Measurements from ENCODE around the gene VMAC. TPM values are rescaled to one million over a fixed set of nuclear protein-coding genes. Genes with fewer than 3 reads are reported as not detected.

The VMAC gene
- total RNA-seq, 2 experiments from 2014 or later = 23.4 to 25.3 TPM

DNA sequence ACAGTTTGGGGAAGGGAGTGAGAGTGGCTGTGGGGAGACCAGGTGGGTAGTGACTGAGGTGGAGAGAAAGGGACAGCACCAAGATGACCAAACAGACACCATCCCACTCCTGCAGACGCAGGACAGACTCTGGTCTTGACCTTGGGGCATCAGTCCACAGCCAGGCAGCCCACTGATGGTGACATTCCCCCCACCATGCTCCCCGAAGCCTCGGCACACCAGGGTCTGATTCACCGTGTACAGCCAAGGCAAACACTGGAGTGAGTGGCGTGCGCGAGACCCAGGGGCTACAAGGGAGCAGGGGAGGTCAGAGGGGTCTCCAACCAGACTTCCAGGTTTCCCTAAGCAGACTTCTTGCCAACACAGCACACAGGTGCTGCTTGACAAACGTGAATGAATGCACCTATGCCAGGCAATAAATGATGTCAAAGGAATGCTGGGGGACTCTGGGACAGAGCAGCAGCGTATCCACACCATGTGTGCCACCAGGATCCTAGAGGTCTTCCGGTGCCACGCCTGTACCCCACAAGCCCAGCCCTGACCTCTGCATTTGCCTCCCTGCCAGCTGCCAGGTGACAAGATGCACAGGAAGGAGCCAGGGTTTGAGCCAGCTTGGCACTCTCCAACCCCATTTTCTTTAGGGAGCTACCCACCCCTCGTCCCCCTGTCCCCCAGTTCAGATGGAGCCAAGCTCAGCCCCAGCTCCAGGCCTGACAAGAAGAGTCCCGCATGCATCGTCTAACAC is 54.8 kb downstream of the VMAC start:
- intact Hi-C loops (cut with DNase I, micrococcal nuclease) = loop anchor here in 1 of 2 experiments (5.0 kb wide), 1 partner anchor 52 kb away; no protein-coding TSS in a partner anchor
- H3K4me1 ChIP-seq (ENCODE audit: insufficient read depth, low read length) = peaks cover 88% of the 10 kb centered on the region
- no peaks in the 10 kb centered on the region for H3K27me3 Mint-ChIP-seq
- CTCF ChIA-PET = interaction anchor here (1.1 to 1.5 kb wide), 2 partner anchors 9 to 155 kb away, joined by 3 to 4 read pairs; no protein-coding TSS in a partner anchor
- ATAC-seq (ENCODE audit: poor library complexity) (no peak), DNase-seq (no peak)
- H3K9me3 ChIP-seq (ENCODE audit: control insufficient read depth in 1 of 2, insufficient read depth in 1 of 2, low read length in 2 of 2) = no peaks in the 10 kb centered on the region
- H3K36me3 ChIP-seq (ENCODE audit: insufficient read depth, low read length) = peaks cover 17% of the 10 kb centered on the region
- peak overlapping the region; percentile 10 to 91 for H3K27ac ChIP-seq (ENCODE audit: low read depth in 1 of 2, low read length in 2 of 2)
- H3K36me3 Mint-ChIP-seq (ENCODE audit: low read depth) = peaks cover 31% of the 10 kb centered on the region
- H3K4me3 Mint-ChIP-seq = no peak overlapping the region
- H3K4me1 Mint-ChIP-seq (ENCODE audit: low read depth) = peaks cover 91% of the 10 kb centered on the region
- peak overlapping the region; percentile 98 for H3K27ac Mint-ChIP-seq
- POLR2A ChIA-PET = interaction anchor here (1.5 to 3.7 kb wide), 2 partner anchors 10 to 56 kb away, joined by 5 to 93 read pairs; partner anchors contain the start of gene NDUFA11
- no peak overlapping the region for H3K4me3 ChIP-seq (ENCODE audit: low read length)
- TF ChIP-seq, protein P1, sequence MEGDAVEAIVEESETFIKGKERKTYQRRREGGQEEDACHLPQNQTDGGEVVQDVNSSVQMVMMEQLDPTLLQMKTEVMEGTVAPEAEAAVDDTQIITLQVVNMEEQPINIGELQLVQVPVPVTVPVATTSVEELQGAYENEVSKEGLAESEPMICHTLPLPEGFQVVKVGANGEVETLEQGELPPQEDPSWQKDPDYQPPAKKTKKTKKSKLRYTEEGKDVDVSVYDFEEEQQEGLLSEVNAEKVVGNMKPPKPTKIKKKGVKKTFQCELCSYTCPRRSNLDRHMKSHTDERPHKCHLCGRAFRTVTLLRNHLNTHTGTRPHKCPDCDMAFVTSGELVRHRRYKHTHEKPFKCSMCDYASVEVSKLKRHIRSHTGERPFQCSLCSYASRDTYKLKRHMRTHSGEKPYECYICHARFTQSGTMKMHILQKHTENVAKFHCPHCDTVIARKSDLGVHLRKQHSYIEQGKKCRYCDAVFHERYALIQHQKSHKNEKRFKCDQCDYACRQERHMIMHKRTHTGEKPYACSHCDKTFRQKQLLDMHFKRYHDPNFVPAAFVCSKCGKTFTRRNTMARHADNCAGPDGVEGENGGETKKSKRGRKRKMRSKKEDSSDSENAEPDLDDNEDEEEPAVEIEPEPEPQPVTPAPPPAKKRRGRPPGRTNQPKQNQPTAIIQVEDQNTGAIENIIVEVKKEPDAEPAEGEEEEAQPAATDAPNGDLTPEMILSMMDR (IDR thresholded peaks at IDR 0.05) = no peak
- no peaks in the 10 kb centered on the region for H3K27me3 ChIP-seq (ENCODE audit: control insufficient read depth in 1 of 2, insufficient read depth in 2 of 2, low read length in 2 of 2)
- H3K9me3 Mint-ChIP-seq = no peaks in the 10 kb centered on the region

Other genes with a start within 250 kb of the VMAC start
- gene MICOS13, start 224.4 kb upstream of the VMAC start, total RNA-seq = 10 to 100 TPM; 21.7 to 23.0 TPM
- gene HSD11B1L, start 223.8 kb upstream of the VMAC start, total RNA-seq = 1 to 10 TPM; 2.4 to 2.9 TPM
- 1,000 to 10,000 TPM; 1,509 to 1,565 TPM for gene RPL36, start 214.6 kb upstream of the VMAC start, total RNA-seq
- gene LONP1, start 184.7 kb upstream of the VMAC start, total RNA-seq = 10 to 100 TPM; 88.7 to 91.0 TPM
- gene CATSPERD, start 184.2 kb upstream of the VMAC start, total RNA-seq = not detected
- gene PRR22, start 120.1 kb upstream of the VMAC start, total RNA-seq = 1 to 10 TPM; 3.1 to 4.9 TPM
- gene DUS3L, start 113.7 kb upstream of the VMAC start, total RNA-seq = 100 to 1,000 TPM; 150 to 170 TPM
- 1 to 10 TPM; 1.5 to 1.6 TPM for gene NRTN, start 99.8 kb upstream of the VMAC start, total RNA-seq
- gene FUT6, start 65.2 kb upstream of the VMAC start, total RNA-seq = under 1 TPM in 1 of 2 experiments, not detected in 1; 0.17 TPM
- gene FUT3, start 53.4 kb upstream of the VMAC start, total RNA-seq = under 1 TPM; 0.61 to 0.85 TPM
- 1 to 10 TPM; 7.9 to 8.7 TPM for gene FUT5, start 34.3 kb upstream of the VMAC start, total RNA-seq
- 10 to 100 TPM; 94.3 to 96.7 TPM for gene NDUFA11, start 1.1 kb upstream of the VMAC start, total RNA-seq
- 10 to 100 TPM; 43.2 to 44.2 TPM for gene CAPS, start 9.4 kb downstream of the VMAC start, total RNA-seq
- 10 to 100 TPM; 82.7 to 88.7 TPM for gene RANBP3, start 73.3 kb downstream of the VMAC start, total RNA-seq
- 1 to 10 TPM; 4.8 to 5.5 TPM for gene RFX2, start 205.6 kb downstream of the VMAC start, total RNA-seq
- gene ACSBG2, start 230.8 kb downstream of the VMAC start, total RNA-seq = not detected

All from CD4-positive, alpha-beta T cell (primary cell).